ENCODE data around the gene C16orf78.

C16orf78 gene

GRCh38 chr16:49436181-49436580, 62.6 kb downstream of the C16orf78 start:
- no peak for DNase-seq

- no peak for DNase-seq
Observed at GRCh38 chr16:49437344-49437743, 63.7 kb downstream of the C16orf78 start.

- no peak for DNase-seq
Observed at GRCh38 chr16:49439050-49439449, 65.4 kb downstream of the C16orf78 start.

GRCh38 chr16:49439676-49440075, 66.1 kb downstream of the C16orf78 start:
- no peak for DNase-seq

GRCh38 chr16:49440156-49441065, 66.8 kb downstream of the C16orf78 start:
- DNase-seq, result no peak

- DNase-seq, result no peak
Observed at GRCh38 chr16:49441366-49441780, 67.8 kb downstream of the C16orf78 start.

- DNase-seq, result no peak
Observed at GRCh38 chr16:49442805-49443204, 69.2 kb downstream of the C16orf78 start.

GRCh38 chr16:49443576-49443975, 70.0 kb downstream of the C16orf78 start:
- no peak for DNase-seq

- no peak for DNase-seq
Observed at GRCh38 chr16:49446805-49447204, 73.2 kb downstream of the C16orf78 start.

All from EL (cell line).